SK-N-MC (cell line): ENCODE data around the gene PFKP.

Source experiments
- EZH2 ChIP-seq: fragments of 200-600 bp; sonication (generic); IDR thresholded peaks from one replicate; pipeline ENCODE4 v1.6.1; 2017; ENCODE audit warnings: antibody characterized with exemption
- POLR2AphosphoS5 ChIP-seq: IDR thresholded peaks from 2 replicates; pipeline ENCODE4 v1.6.1; 2012; ENCODE audit warnings: mild to moderate bottlenecking, low read depth, low read length, borderline replicate concordance

DNA sequence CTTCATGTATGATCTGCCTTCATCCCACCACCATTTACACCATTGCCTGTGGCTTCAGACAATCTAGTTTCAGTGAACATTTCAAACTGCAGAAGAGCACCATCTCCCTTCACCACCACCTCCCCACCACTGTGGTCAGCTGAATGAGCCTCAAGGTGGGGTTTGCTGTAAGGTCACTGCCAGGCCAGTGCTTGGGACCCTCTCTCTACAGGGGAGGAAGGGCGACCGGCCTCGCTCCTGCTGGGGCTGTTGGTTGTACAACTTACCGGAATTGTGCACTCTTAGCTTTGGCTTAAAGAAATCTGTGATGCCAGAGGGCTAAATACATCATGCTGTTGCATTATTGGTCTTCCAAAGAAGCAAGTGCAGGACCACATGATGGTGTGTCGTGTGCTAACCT is 26.6 kb downstream of the PFKP start:
- no peak for TF ChIP-seq POLR2AphosphoS5
- no peak for TF ChIP-seq EZH2
